Measurements from ENCODE around the gene GARRE1. TPM values are rescaled to one million over a fixed set of nuclear protein-coding genes. Genes with fewer than 3 reads are reported as not detected.

GARRE1 gene
- total RNA-seq, 1 donor from 2014 or later = 33.5 TPM

- Mint-ChIP-seq H3K27me3 (ENCODE audit: unreplicated experiment) (no peaks in the 10 kb centered on the region), H3K9me3 (ENCODE audit: unreplicated experiment) (no peaks in the 10 kb centered on the region), H3K4me1 (ENCODE audit: unreplicated experiment) (peaks cover 15% of the 10 kb centered on the region), H3K4me3 (ENCODE audit: unreplicated experiment) (no peak overlapping the region), H3K36me3 (ENCODE audit: unreplicated experiment) (peaks cover 17% of the 10 kb centered on the region), H3K27ac (ENCODE audit: unreplicated experiment) (no peak overlapping the region)
- DNase-seq (ENCODE audit: extremely low spot score, unreplicated experiment) = no peak
- TF ChIP-seq CTCF (IDR thresholded peaks at IDR 0.05) = no peak
Observed at GRCh38 chr19:34282611-34283519, 28.5 kb downstream of the GARRE1 start.

DNA sequence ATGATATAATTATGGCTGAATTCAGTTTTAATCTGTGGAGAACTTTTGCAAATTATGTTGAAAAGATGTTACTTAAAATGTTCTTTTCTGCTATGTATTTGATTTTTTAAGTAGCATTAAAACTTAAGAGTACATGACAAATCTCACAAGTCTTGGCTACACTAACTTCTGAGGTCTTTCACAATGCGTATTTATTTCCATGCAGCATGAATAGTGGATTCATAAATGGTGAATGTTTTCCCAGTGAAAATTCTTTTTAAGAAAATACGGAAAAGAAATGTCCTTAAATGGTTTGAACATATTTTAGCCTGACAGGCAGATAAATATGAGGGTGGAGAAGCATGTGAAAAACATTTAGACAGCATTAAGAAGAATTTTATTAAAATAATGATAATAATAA, 30.2 kb downstream of the GARRE1 start:
- DNase-seq (ENCODE audit: extremely low spot score, unreplicated experiment) = no peak
- no peak overlapping the region for H3K27ac Mint-ChIP-seq (ENCODE audit: unreplicated experiment)
- no peak overlapping the region for H3K4me3 Mint-ChIP-seq (ENCODE audit: unreplicated experiment)

GRCh38 chr19:34287662-34288140, 33.3 kb downstream of the GARRE1 start:
- Mint-ChIP-seq H3K27ac (ENCODE audit: unreplicated experiment) (no peak overlapping the region), H3K27me3 (ENCODE audit: unreplicated experiment) (no peaks in the 10 kb centered on the region), H3K9me3 (ENCODE audit: unreplicated experiment) (no peaks in the 10 kb centered on the region), H3K4me1 (ENCODE audit: unreplicated experiment) (peaks cover 10% of the 10 kb centered on the region), H3K36me3 (ENCODE audit: unreplicated experiment) (peaks cover 15% of the 10 kb centered on the region), H3K4me3 (ENCODE audit: unreplicated experiment) (no peak overlapping the region)
- no peak for TF ChIP-seq CTCF (IDR thresholded peaks at IDR 0.05)
- no peak for DNase-seq (ENCODE audit: extremely low spot score, unreplicated experiment)

More for the DNA sequence above, 30.2 kb downstream of the GARRE1 start:
- no peaks in the 10 kb centered on the region for H3K27me3 Mint-ChIP-seq (ENCODE audit: unreplicated experiment)
- H3K4me1 Mint-ChIP-seq (ENCODE audit: unreplicated experiment) = peaks cover 15% of the 10 kb centered on the region
- no peaks in the 10 kb centered on the region for H3K9me3 Mint-ChIP-seq (ENCODE audit: unreplicated experiment)
- no peak for TF ChIP-seq CTCF (IDR thresholded peaks at IDR 0.05)
- H3K36me3 Mint-ChIP-seq (ENCODE audit: unreplicated experiment) = peaks cover 20% of the 10 kb centered on the region

- H3K4me3 Mint-ChIP-seq (ENCODE audit: unreplicated experiment) = no peak overlapping the region
- no peak overlapping the region for H3K27ac Mint-ChIP-seq (ENCODE audit: unreplicated experiment)
- peaks cover 8% of the 10 kb centered on the region for H3K4me1 Mint-ChIP-seq (ENCODE audit: unreplicated experiment)
- peaks cover 17% of the 10 kb centered on the region for H3K36me3 Mint-ChIP-seq (ENCODE audit: unreplicated experiment)
- no peaks in the 10 kb centered on the region for H3K9me3 Mint-ChIP-seq (ENCODE audit: unreplicated experiment)
- DNase-seq (ENCODE audit: extremely low spot score, unreplicated experiment) = no peak
- no peak for TF ChIP-seq CTCF (IDR thresholded peaks at IDR 0.05)
- H3K27me3 Mint-ChIP-seq (ENCODE audit: unreplicated experiment) = no peaks in the 10 kb centered on the region
Observed at GRCh38 chr19:34288381-34288780, 34.0 kb downstream of the GARRE1 start.

- no peak for DNase-seq (ENCODE audit: extremely low spot score, unreplicated experiment)
- Mint-ChIP-seq H3K4me3 (ENCODE audit: unreplicated experiment) (no peak overlapping the region), H3K9me3 (ENCODE audit: unreplicated experiment) (no peaks in the 10 kb centered on the region), H3K27me3 (ENCODE audit: unreplicated experiment) (no peaks in the 10 kb centered on the region), H3K4me1 (ENCODE audit: unreplicated experiment) (peaks cover 12% of the 10 kb centered on the region), H3K36me3 (ENCODE audit: unreplicated experiment) (peaks cover 17% of the 10 kb centered on the region), H3K27ac (ENCODE audit: unreplicated experiment) (no peak overlapping the region)
- TF ChIP-seq CTCF (IDR thresholded peaks at IDR 0.05) = no peak
Observed at GRCh38 chr19:34291235-34291634, 36.9 kb downstream of the GARRE1 start.
